ENCODE results near the gene SWT1. TPM values are rescaled to one million over a fixed set of nuclear protein-coding genes. Genes with fewer than 3 reads are reported as not detected.

The SWT1 gene
- total RNA-seq, 4 donors from 2014 or later = 3.9 to 12.0 (median 6.2) TPM

DNA sequence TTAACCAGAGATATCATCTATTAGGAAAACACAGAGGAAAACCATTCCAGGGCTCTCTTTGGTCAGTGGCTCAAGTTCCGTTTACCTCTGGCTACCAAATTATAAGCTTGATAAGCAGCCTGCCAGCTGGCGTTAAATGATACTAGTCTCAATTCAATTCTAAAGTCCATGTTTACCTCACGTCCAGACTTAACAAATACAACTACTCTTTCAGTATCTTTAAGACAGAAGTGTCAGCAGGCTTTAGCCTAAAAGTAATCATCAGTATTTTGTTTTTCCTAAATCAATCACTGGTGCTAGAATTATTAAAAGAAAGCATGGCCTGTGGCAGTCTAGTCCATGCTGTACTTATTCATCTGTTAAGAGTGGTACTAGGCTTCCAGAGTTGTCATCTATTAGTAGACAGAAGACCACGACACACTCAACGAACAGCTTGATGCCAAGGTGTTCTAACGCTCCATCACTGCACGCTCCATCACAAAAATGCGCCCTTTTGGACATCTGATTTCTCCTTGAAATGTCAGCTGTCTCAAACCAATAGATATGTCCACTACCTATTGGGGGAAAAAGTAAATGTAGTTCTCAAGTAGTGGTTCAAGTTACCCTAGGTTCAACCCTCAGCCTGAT lies 158.6 kb downstream of the SWT1 start:
- H3K4me3 ChIP-seq = peak overlapping the region; percentile 85 to 90
- H3K27ac ChIP-seq = peak overlapping the region; percentile 86 to 97 (median 94)
- WGBS, 2 donors (ENCODE audit: low coverage in 1 of 2) = 6 to 8% methylated on average over 8 of the region's 8 CpGs
- peaks cover 0 to 53% (median 0%) of the 10 kb centered on the region in 3 donors for H3K4me1 ChIP-seq
- H3K27me3 ChIP-seq = no peaks in the 10 kb centered on the region
- no peaks in the 10 kb centered on the region for H3K9me3 ChIP-seq
- TF ChIP-seq CTCF (IDR thresholded peaks at IDR 0.05) (no peak), EP300 (IDR thresholded peaks at IDR 0.05) (no peak), POLR2A (IDR thresholded peaks at IDR 0.05) (no peak), POLR2AphosphoS5 (IDR thresholded peaks at IDR 0.05) (no peak)
- no peak for ATAC-seq
- H3K36me3 ChIP-seq = peaks cover 0 to 1% of the 10 kb centered on the region in 2 donors

DNA sequence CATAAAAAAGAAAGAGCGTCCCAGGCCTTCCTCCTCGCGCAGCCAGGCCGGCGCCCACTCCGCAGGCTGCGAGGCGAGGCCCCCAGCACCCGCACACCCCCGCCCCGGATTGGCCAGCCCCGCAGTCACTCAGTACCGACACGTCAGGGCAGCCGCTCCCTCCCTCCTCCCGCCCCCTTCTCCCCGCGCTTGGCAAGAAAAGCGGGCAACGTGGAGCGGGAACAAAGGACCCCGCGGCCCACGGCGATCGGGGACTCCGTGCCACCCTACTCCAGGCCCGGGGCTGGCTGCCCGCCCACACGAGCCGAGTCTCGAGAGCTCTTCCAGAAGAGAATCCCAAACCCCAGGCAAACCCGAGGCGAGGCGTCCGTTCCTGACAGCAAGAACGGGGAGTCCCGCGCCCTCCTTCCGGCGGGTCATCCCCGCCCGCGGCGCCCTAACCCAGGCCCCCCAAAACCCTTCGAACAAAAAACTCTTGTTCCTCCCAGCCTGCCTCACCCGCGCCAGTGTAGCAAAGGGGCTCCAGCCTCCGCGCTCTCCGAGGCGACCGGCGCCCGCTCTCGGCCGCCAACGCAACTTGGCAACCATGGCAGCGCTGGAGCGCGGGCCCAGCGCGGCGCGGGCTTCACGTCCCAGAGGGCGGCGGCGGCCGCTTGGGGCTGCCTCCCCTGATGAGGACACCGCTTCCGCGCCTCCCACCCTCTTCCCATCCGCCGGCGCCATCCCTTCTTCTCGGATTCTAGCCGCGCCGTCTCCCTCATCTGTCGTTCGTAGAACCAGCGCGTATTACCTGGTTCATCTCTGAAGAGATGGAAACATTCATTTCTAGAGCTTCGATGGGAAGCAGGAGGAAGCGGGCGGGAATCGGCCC lies 159.4 kb downstream of the SWT1 start:
- Histone ChIP-seq H3K36me3 (no peaks in the 10 kb centered on the region), H3K9me3 (no peaks in the 10 kb centered on the region), H3K27me3 (no peaks in the 10 kb centered on the region), H3K27ac (peak overlapping the region; percentile 86 to 97 (median 94)), H3K4me3 (peak overlapping the region; percentile 85 to 90), H3K4me1 (peaks cover 0 to 52% (median 0%) of the 10 kb centered on the region in 3 donors)
- 0% methylated on average over 2 to 9 of the region's 88 CpGs for WGBS, 2 donors (ENCODE audit: low coverage in 1 of 2)
- peak; percentile 86 for ATAC-seq
- TF ChIP-seq CTCF (IDR thresholded peaks at IDR 0.05) (no peak), POLR2AphosphoS5 (IDR thresholded peaks at IDR 0.05) (peak; percentile 60)

- peaks cover 0 to 43% (median 0%) of the 10 kb centered on the region in 3 donors for H3K4me1 ChIP-seq
- ATAC-seq = peak; percentile 93
These were observed 160.3 kb downstream of the SWT1 start, which contains the start of gene IVNS1ABP for GRCh38 chr1:185317034-185317885. Gene IVNS1ABP, minus strand, starts transcription at chr1:185317243. Its CDS starts 7,750 bp downstream, at chr1:185309493.

GRCh38 chr1:185317886-185318310 lies 160.9 kb downstream of the SWT1 start:
- Histone ChIP-seq H3K4me1 (peaks cover 0 to 37% (median 0%) of the 10 kb centered on the region in 3 donors), H3K9me3 (no peaks in the 10 kb centered on the region), H3K36me3 (no peaks in the 10 kb centered on the region), H3K27ac (peak overlapping the region in 3 of 4 donors; percentile 93 to 97 (median 95)), H3K4me3 (peak overlapping the region; percentile 85 to 90), H3K27me3 (no peaks in the 10 kb centered on the region)
- ATAC-seq = no peak
- 20 to 40% methylated on average over 8 to 10 of the region's 11 CpGs for WGBS, 2 donors (ENCODE audit: low coverage in 1 of 2)
- TF ChIP-seq POLR2A (IDR thresholded peaks at IDR 0.05) (no peak), EP300 (IDR thresholded peaks at IDR 0.05) (no peak), POLR2AphosphoS5 (IDR thresholded peaks at IDR 0.05) (no peak), CTCF (IDR thresholded peaks at IDR 0.05) (no peak)

More at GRCh38 chr1:185317034-185317885, 160.3 kb downstream of the SWT1 start, which contains the start of gene IVNS1ABP:
- H3K4me3 ChIP-seq = peak within 1 kb of the TSS; percentile 85 to 90
- H3K27ac ChIP-seq = peak within 1 kb of the TSS; percentile 86 to 97 (median 94)
- H3K9me3 ChIP-seq = no peaks in the 10 kb centered on the region
- peak in 1 of 4 experiments; percentile 36 for TF ChIP-seq CTCF (IDR thresholded peaks at IDR 0.05)
- no peak for TF ChIP-seq EP300 (IDR thresholded peaks at IDR 0.05)
- peak; percentile 94 for TF ChIP-seq POLR2AphosphoS5 (IDR thresholded peaks at IDR 0.05)
- TF ChIP-seq POLR2A (IDR thresholded peaks at IDR 0.05) = peak; percentile 95 to 96
- no peaks in the 10 kb centered on the region for H3K36me3 ChIP-seq
- 0 to 4% methylated on average over 4 to 15 of the region's 80 CpGs for WGBS, 2 donors (ENCODE audit: low coverage in 1 of 2)
- no peaks in the 10 kb centered on the region for H3K27me3 ChIP-seq

Measured in gastroesophageal sphincter (tissue), 4 donors.